ENCODE measurements around the gene TAS1R2.
A peak's percentile ranks its signal among the peaks of the same experiment; 100 is the strongest.
"Not testable (repeated sequence)": the region's sequence is repeated elsewhere in the genome, so short reads cannot be mapped to it uniquely, and the experiment has no call there.

TAS1R2 gene

GRCh38 chr1:18868354-18868753, 8.9 kb upstream of the TAS1R2 start:
- no peak for DNase-seq

- no peak for DNase-seq
These were observed 7.4 kb upstream of the TAS1R2 start for GRCh38 chr1:18866846-18867245.

- DNase-seq, result no peak
These were observed 6.9 kb upstream of the TAS1R2 start for GRCh38 chr1:18866314-18866713.

GRCh38 chr1:18865176-18865575, 5.7 kb upstream of the TAS1R2 start:
- DNase-seq, result no peak

- no peak for DNase-seq
These were observed 2.1 kb upstream of the TAS1R2 start for GRCh38 chr1:18861590-18861989.

- no peak for DNase-seq
These were observed 1.6 kb upstream of the TAS1R2 start for GRCh38 chr1:18861082-18861481.

GRCh38 chr1:18858070-18858688, 1.3 kb downstream of the TAS1R2 start:
- no peak for DNase-seq

- no peak for DNase-seq
These were observed 3.0 kb downstream of the TAS1R2 start for GRCh38 chr1:18856435-18856834.

- DNase-seq, result no peak
These were observed 3.9 kb downstream of the TAS1R2 start for GRCh38 chr1:18855573-18855972.

GRCh38 chr1:18854331-18855025, 5.0 kb downstream of the TAS1R2 start:
- DNase-seq, result no peak

GRCh38 chr1:18852501-18852900, 7.0 kb downstream of the TAS1R2 start:
- DNase-seq, result no peak

GRCh38 chr1:18849261-18849711, 10.2 kb downstream of the TAS1R2 start:
- DNase-seq, result no peak

GRCh38 chr1:18847723-18848122, 11.7 kb downstream of the TAS1R2 start:
- not testable (repeated sequence) for DNase-seq

- no peak for DNase-seq
These were observed 19.3 kb downstream of the TAS1R2 start for GRCh38 chr1:18840145-18840544.

- DNase-seq, result no peak
These were observed 22.8 kb downstream of the TAS1R2 start for GRCh38 chr1:18836654-18837053.

- DNase-seq, result not testable (repeated sequence)
These were observed 27.1 kb downstream of the TAS1R2 start for GRCh38 chr1:18832319-18832718.

- DNase-seq, result no peak
These were observed 27.8 kb downstream of the TAS1R2 start for GRCh38 chr1:18831656-18832055.

GRCh38 chr1:18830596-18830995, 28.9 kb downstream of the TAS1R2 start:
- no peak for DNase-seq

- no peak for DNase-seq
These were observed 29.8 kb downstream of the TAS1R2 start for GRCh38 chr1:18829671-18830070.

- no peak for DNase-seq
These were observed 31.2 kb downstream of the TAS1R2 start for GRCh38 chr1:18828224-18828623.

- no peak for DNase-seq
These were observed 36.0 kb downstream of the TAS1R2 start for GRCh38 chr1:18823438-18823837.

GRCh38 chr1:18820791-18821641, 38.4 kb downstream of the TAS1R2 start:
- peak; percentile 72 for DNase-seq

- no peak for DNase-seq
These were observed 39.3 kb downstream of the TAS1R2 start for GRCh38 chr1:18819986-18820790.

Data from activated CD4-positive, alpha-beta T cell treated with anti-CD3 and anti-CD28 coated beads, Interleukin-2, Interleukin-6, amounts not matched to agents 100 ng/mL and 50 ng/mL, durations not matched to agents 16 hours and 8 hours (primary cell).